Measurements from ENCODE around the gene BAD.

DNA sequence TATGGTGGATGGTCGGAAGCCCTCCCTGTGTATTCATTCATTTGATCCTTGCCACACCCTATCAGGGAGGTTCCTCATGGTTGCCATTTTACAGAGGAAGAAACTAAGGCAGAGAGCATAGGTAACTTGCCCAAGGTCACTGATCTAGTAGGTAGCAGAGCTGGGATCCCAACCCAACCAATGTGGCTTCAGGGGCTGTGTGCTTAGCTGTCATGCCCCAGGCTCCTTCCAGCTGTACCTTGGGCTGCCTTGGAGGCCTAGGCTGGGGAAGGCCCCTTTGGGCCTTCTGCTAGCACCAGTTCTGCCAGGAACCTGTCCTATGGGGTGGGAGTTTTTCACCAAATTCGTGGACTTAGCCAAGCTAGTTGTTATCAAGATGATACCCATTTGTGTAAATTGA lies 8.6 kb downstream of the BAD start:
- TF ChIP-seq, protein P1, sequence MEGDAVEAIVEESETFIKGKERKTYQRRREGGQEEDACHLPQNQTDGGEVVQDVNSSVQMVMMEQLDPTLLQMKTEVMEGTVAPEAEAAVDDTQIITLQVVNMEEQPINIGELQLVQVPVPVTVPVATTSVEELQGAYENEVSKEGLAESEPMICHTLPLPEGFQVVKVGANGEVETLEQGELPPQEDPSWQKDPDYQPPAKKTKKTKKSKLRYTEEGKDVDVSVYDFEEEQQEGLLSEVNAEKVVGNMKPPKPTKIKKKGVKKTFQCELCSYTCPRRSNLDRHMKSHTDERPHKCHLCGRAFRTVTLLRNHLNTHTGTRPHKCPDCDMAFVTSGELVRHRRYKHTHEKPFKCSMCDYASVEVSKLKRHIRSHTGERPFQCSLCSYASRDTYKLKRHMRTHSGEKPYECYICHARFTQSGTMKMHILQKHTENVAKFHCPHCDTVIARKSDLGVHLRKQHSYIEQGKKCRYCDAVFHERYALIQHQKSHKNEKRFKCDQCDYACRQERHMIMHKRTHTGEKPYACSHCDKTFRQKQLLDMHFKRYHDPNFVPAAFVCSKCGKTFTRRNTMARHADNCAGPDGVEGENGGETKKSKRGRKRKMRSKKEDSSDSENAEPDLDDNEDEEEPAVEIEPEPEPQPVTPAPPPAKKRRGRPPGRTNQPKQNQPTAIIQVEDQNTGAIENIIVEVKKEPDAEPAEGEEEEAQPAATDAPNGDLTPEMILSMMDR (IDR thresholded peaks at IDR 0.05; ENCODE audit: low read depth, low read length, missing input control): no peak
- TF ChIP-seq GABPA (IDR thresholded peaks at IDR 0.05 in 1 of 2, conservative IDR thresholded peaks at IDR 0.05 in 1 of 2): no peak
- TF ChIP-seq, protein P2, sequence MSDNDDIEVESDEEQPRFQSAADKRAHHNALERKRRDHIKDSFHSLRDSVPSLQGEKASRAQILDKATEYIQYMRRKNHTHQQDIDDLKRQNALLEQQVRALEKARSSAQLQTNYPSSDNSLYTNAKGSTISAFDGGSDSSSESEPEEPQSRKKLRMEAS (IDR thresholded peaks at IDR 0.05): no peak
- TF ChIP-seq TAF1 (conservative IDR thresholded peaks at IDR 0.05): no peak
- TF ChIP-seq EGR1 (IDR thresholded peaks at IDR 0.05; ENCODE audit: low read depth in 2 of 2): no peak
- TF ChIP-seq, protein P3, sequence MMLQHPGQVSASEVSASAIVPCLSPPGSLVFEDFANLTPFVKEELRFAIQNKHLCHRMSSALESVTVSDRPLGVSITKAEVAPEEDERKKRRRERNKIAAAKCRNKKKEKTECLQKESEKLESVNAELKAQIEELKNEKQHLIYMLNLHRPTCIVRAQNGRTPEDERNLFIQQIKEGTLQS (IDR thresholded peaks at IDR 0.05): no peak
- TF ChIP-seq, protein P4, sequence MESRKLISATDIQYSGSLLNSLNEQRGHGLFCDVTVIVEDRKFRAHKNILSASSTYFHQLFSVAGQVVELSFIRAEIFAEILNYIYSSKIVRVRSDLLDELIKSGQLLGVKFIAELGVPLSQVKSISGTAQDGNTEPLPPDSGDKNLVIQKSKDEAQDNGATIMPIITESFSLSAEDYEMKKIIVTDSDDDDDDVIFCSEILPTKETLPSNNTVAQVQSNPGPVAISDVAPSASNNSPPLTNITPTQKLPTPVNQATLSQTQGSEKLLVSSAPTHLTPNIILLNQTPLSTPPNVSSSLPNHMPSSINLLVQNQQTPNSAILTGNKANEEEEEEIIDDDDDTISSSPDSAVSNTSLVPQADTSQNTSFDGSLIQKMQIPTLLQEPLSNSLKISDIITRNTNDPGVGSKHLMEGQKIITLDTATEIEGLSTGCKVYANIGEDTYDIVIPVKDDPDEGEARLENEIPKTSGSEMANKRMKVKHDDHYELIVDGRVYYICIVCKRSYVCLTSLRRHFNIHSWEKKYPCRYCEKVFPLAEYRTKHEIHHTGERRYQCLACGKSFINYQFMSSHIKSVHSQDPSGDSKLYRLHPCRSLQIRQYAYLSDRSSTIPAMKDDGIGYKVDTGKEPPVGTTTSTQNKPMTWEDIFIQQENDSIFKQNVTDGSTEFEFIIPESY (IDR thresholded peaks at IDR 0.05): no peak
- no peak for TF ChIP-seq RXRA (IDR thresholded peaks at IDR 0.05)
- no peak for TF ChIP-seq YY1 (IDR thresholded peaks at IDR 0.05)
- no peak for TF ChIP-seq RAD21 (IDR thresholded peaks at IDR 0.05)
